NCI-H2107 (cell line): ENCODE results near the gene CPT1A.

Experiments used
- DNase-seq: peaks from one replicate; lab custom pipeline; 2025; lab: John Stamatoyannopoulos, UW

The CPT1A gene

GRCh38 chr11:68756171-68756766 is 85.4 kb downstream of the CPT1A start:
- no peak for DNase-seq

- peak; percentile 6 for DNase-seq
These were observed 88.4 kb downstream of the CPT1A start for GRCh38 chr11:68753300-68753699.

GRCh38 chr11:68751331-68751856 is 90.3 kb downstream of the CPT1A start, which contains the start of gene TESMIN:
TSS of gene TESMIN (minus strand) at chr11:68751520. CDS start at chr11:68750660, 860 bp downstream.
- peak; percentile 71 for DNase-seq

GRCh38 chr11:68751004-68751325 is 90.8 kb downstream of the CPT1A start:
- no peak for DNase-seq

- DNase-seq: no peak
These were observed 91.3 kb downstream of the CPT1A start for GRCh38 chr11:68750195-68751003.

GRCh38 chr11:68749229-68750123 is 92.2 kb downstream of the CPT1A start:
- DNase-seq: no peak

GRCh38 chr11:68748061-68748460 is 93.7 kb downstream of the CPT1A start:
- no peak for DNase-seq

GRCh38 chr11:68743539-68743938 is 98.2 kb downstream of the CPT1A start:
- no peak for DNase-seq

- no peak for DNase-seq
These were observed 100.3 kb downstream of the CPT1A start for GRCh38 chr11:68741463-68741862.

- DNase-seq: no peak
These were observed 106.1 kb downstream of the CPT1A start for GRCh38 chr11:68735646-68736045.

- no peak for DNase-seq
These were observed 106.6 kb downstream of the CPT1A start for GRCh38 chr11:68735125-68735524.

GRCh38 chr11:68734111-68734510 is 107.6 kb downstream of the CPT1A start:
- DNase-seq: no peak

- no peak for DNase-seq
These were observed 113.9 kb downstream of the CPT1A start for GRCh38 chr11:68727783-68728182.

- no peak for DNase-seq
These were observed 117.4 kb downstream of the CPT1A start for GRCh38 chr11:68724293-68724692.

GRCh38 chr11:68722143-68722542 is 119.6 kb downstream of the CPT1A start:
- DNase-seq: no peak

- no peak for DNase-seq
These were observed 120.6 kb downstream of the CPT1A start for GRCh38 chr11:68721075-68721474.

- no peak for DNase-seq
These were observed 126.1 kb downstream of the CPT1A start for GRCh38 chr11:68715456-68716122.

GRCh38 chr11:68714060-68714856 is 127.5 kb downstream of the CPT1A start:
- DNase-seq: no peak

- no peak for DNase-seq
These were observed 130.6 kb downstream of the CPT1A start for GRCh38 chr11:68711114-68711513.

GRCh38 chr11:68710409-68710808 is 131.3 kb downstream of the CPT1A start:
- no peak for DNase-seq

GRCh38 chr11:68709062-68709461 is 132.7 kb downstream of the CPT1A start:
- no peak for DNase-seq
